Adipose tissue (tissue), 3 donors: Measurements from ENCODE around the gene GUK1. TPM values are rescaled to one million over a fixed set of nuclear protein-coding genes. Genes with fewer than 3 reads are reported as not detected.
A peak's percentile ranks its signal among the peaks of the same experiment; 100 is the strongest.
"Not testable (repeated sequence)": the region's sequence is repeated elsewhere in the genome, so short reads cannot be mapped to it uniquely, and the experiment has no call there.

Source experiments
- H3K27ac ChIP-seq: one replicate; pipeline ENCODE4 v1.5.1; 2013; ENCODE audit warnings: low read depth, low read length
- WGBS, 3 donors: extraction: QIAGEN DNeasy Blood & Tissue Kit; methylation state at CpG; one replicate each; pipeline ENCODE4 v1.1.7; 2013; 5-methylcytosine and 5-hydroxymethylcytosine counted together
- polyA plus RNA-seq, 3 donors: library from polyadenylated mRNA; stranded (reverse); fragments of 200-250 nt; gene quantifications; one replicate each; pipeline ENCODE4 v1.2.3, GENCODE V29; 2013
- donor health status: healthy with polysubstance abuse.
- donor health status: Bipolar disorder and iron deficiency.
- donor health status: healthy.

GUK1 gene
- polyA plus RNA-seq, 3 donors = 266 to 552 (median 517) TPM

DNA sequence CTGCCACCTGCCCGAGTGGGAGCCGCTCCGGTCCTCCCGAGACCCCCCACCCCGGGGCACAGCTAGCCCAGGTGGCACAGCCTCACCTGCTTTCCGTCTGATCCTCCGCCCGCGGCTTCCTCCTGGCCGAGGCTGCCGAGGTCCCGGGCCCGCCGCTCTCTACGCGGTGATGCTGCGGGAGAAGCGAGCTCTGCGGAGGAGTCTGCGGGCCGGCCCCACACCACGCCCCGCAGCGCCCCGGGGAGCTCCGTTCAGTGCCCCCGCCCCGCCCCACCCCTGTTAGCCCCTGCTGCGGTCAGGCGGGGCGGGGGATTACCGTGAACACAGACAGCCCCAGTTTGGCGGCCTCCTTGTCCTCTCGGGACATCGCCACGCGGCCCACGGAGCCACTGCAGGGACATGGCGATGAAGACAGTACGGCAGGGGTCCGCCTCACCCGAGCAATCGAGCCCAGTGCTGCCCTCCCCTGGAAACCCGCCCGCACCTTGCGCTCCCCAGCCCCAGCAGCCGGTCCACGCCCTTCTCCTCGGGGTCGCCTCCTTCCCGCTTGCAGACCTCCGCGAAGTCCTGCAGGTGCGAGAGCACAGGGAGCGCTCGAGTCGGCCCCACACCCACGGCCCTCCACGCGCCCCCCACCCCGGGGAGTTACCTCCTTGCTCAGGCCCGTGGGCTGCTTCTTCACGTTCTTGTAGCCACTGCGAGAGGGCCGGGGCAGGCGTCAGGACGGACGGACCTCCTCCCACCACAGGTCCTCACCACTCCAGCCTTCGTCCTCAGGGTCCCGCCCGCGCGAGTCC is 37.9 kb upstream of the GUK1 start:
- 1 to 8% (median 3%) methylated on average over 63 to 73 of the region's 73 CpGs for WGBS, 3 donors
- peak overlapping the region; percentile 66 for H3K27ac ChIP-seq

DNA sequence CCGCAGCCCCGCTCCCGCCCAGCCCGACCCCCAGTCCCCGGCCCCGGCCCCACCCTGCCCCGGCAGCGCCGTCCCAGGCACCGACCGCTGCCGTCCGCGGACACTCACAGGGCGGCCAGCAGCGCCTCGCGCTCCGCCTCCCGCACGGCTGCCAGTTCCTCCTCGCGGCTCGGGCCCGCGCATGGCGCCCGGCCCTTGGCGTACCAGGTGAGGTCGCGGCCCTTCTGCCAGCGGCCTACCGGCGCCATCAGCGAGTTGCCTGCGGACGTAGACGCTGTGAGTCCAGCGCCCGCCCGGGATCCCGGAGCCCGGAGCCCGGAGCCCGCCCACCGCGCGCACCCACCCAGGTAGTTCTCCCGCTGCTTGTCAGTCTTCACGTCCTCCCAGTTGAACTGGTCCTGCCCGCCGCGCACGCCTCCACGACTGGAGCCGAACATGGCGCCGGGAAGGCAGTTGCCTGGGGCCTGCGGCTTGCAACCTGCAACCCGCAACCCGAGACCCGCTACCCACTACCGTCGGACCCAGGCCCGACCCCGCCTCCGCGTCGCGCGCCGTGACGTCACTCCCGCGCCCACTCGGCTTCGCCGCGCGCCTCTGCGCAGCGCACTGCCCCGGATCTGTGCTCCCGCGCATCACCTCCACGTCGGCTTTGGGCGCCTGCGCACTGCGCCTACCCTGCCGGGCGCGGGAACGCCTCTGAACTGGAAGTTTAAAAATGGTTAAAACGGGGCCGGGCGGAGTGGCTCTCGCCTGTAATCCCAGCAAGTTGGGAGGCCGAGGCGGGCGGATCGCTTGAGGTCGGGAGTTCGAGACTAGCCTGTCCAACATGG is 37.1 kb upstream of the GUK1 start, which contains the start of gene C1orf35:
Gene C1orf35, minus strand, starts transcription at position 535 of the 830 bp plus-strand sequence. Its CDS starts 98 bp downstream, at position 437.
- 0% methylated on average over 95 to 104 of the region's 104 CpGs for WGBS, 3 donors
- peak within 1 kb of the TSS; percentile 66 for H3K27ac ChIP-seq

DNA sequence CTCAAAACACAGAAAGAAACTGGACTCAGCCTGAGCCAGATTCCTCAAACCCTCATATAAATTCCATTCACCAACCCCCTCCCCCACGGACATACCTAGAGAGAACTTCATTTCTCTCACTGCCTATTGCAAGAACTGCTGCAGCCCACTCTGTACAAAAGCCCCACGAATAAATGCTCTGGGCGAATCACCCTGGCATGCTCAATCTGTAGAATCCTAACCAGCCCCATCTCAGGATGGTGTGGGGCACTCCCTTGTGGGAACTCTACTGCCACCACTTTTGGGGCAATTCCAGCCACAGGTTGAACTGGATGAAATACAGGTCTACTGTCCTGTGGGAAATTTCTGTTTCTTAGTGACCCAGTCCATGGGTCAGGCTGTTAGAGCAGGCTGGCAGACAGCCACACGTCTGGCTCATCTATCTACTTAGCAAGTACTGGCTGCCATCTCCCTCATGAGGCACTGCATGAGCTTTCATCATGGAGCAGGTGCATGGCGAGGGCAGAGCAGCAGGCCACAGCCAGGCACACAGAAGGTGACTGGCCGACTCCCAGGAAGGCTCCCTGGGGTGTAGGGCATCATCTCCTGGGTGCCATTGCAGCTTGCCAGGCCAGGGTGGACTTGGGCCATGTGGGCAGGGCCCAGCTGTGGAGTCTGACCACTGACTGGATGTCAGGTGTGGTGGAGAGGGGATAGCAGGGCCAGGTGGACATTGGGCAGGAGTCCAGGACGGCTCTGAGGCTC is 35.4 kb upstream of the GUK1 start:
- H3K27ac ChIP-seq = no peak overlapping the region
- WGBS, 3 donors = 55 to 69% (median 56%) methylated on average over 7 of the region's 7 CpGs

DNA sequence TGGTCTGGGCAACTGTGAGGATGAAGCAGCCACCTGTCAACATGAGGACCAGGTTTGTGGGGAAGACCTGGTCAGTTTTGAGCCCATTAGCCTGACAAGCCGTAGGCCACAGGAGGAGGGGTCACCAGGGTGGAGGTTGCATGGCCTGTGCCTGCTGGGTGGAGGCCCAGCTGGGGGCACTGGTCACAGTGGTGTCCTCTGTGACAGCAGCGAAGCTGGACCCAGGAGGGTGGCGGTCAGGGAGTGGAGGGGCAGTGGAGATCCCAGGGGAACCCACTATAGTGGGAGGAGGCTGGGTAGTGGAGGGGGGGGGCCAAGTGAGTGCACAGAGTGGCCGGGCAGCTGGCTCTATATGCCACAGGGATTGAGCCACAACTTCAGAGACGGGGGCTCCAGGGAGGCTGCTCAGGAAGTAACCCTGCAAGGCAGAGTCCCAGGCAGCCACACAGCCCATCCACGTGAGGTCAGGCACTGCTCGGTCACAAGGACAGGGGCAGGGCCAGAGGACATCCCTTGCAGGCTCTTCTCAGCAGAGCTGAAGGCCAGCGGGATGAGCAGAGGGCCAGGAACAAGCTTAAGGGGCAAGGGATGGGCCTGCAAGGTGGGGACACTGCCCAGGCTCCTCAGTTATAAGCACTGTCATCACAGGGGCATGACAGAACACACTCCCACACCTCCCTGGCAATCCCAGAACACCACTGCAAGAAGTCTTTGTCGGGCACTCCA is 34.6 kb upstream of the GUK1 start:
- WGBS, 3 donors = 76 to 79% (median 78%) methylated on average over 9 of the region's 9 CpGs
- no peak overlapping the region for H3K27ac ChIP-seq

DNA sequence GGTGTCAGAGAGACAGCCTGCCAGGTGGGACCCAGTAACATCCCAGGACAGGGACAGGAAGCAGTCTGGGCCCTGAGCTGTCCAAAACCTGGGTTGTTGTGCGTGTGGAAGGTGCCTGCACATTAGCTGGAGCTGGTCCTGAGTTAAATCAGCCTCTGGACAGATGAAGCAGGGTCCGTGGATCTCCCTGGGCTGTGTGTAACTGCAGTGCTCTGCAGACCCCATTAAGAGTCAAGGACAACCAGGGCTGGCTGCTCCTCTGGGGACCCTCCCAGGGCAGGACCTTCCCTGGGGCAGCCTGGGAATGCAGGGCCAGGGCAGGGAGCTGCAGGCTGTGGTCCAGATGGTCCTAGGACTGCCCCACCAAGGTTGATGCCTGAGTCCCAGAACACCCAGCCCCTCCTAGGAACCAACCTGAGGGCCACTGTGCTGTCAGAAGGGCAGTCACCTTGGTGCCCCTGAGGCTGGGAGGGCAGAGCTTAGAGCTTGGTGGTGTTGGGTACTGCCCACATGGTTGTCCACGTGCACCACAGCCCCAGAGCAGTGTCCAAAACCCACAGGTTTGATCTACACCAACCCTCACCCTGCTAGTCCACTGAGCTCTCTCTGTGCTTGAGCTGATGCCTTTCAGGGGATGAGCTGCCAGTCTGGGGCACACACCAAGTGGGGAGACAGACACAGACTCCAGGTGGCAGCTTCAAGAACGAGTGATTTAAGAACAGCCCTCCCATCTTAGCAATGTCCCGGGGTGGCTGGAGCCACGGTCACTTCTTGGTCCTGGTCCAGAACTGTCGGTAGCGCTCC is 33.9 kb upstream of the GUK1 start:
- WGBS, 3 donors = 84 to 85% (median 85%) methylated on average over 8 of the region's 8 CpGs
- no peak overlapping the region for H3K27ac ChIP-seq

DNA sequence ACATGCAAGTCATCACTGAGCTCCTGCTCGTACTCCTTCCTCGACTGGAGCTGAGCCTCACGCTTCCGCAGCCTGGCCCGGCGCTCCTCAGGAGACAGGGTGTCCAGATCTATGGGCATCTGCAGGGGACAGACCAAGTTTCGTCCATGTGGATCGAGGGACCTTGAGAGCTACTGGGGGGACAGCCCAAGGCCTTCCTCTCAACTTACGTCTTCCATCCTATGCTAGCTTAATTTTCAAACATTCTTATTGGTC is 33.4 kb upstream of the GUK1 start:
- WGBS, 3 donors = 85 to 89% (median 88%) methylated on average over 9 of the region's 9 CpGs

DNA sequence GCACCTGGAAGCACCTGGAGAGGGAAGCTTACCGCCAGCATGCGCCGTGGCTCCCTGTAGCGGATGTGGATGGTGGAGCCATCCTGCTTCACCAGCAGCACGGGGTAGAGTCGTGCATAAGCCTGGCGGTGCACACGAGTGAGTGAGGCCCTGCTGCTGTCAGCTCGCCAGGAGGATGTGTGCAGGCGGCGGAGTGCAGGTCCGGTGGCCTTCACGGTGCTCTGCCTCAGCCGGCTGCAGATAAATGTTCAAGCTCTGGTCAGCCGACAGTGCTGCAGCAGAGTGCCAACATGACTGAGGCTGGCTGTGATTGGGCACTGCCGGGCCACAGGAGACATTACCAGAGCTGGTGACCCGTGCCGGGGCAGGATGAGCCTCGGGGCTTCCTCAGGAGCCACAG is 32.4 kb upstream of the GUK1 start:
- H3K27ac ChIP-seq = no peak overlapping the region
- WGBS, 3 donors = 84 to 89% (median 86%) methylated on average over 19 of the region's 19 CpGs

More for the DNA sequence above, 33.4 kb upstream of the GUK1 start:
- H3K27ac ChIP-seq = no peak overlapping the region

DNA sequence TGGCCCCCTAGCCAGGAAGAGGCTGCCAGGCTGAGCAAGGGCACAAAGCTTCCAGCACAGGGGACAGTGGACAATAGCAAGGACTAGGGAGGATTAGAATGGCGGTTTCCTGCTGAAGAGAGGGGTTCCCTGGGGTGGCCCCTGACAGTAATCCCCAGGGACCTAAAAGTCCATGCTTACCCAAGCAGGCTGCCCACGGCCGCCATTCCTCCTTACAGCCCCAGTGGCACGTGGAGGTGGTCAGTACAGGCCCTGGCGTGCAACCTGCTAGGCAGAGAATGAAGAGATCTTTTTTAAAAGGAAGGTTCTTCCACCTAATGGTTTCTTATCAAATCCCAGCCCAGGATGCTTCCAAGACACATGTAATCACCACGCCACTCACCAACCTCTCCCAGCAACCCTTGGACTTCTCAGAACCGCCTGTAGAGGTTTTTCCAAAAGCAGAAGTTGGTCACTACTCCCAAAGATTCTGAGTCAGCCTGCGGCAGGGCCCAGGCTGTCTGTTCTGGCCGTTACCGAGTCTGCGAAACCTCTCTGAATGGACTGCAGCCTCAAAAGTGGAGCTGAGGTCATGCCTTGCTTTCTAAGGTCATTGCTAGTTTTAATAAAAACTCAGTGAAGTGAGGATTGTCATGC is 31.9 kb upstream of the GUK1 start:
- WGBS, 3 donors = 72 to 78% (median 74%) methylated on average over 11 of the region's 11 CpGs
- no peak overlapping the region for H3K27ac ChIP-seq

DNA sequence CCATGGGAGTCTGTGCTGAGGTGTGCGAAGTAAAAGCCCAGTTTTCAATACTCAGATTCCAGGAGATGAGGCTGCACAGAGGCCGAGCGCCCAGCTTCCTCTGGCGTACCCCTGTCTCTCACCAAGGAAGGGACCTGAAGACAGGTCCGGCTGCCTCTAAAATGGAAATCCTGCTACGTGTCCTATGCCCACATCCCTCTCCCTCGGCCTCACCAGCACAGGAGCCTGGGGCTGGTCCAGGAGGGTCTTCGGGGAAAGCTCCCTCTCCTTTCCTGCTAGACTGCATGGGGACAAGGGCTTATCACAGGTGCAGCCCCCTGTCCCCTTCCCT is 31.4 kb upstream of the GUK1 start:
- no peak overlapping the region for H3K27ac ChIP-seq
- 3 to 7% (median 4%) methylated on average over 8 of the region's 8 CpGs for WGBS, 3 donors

DNA sequence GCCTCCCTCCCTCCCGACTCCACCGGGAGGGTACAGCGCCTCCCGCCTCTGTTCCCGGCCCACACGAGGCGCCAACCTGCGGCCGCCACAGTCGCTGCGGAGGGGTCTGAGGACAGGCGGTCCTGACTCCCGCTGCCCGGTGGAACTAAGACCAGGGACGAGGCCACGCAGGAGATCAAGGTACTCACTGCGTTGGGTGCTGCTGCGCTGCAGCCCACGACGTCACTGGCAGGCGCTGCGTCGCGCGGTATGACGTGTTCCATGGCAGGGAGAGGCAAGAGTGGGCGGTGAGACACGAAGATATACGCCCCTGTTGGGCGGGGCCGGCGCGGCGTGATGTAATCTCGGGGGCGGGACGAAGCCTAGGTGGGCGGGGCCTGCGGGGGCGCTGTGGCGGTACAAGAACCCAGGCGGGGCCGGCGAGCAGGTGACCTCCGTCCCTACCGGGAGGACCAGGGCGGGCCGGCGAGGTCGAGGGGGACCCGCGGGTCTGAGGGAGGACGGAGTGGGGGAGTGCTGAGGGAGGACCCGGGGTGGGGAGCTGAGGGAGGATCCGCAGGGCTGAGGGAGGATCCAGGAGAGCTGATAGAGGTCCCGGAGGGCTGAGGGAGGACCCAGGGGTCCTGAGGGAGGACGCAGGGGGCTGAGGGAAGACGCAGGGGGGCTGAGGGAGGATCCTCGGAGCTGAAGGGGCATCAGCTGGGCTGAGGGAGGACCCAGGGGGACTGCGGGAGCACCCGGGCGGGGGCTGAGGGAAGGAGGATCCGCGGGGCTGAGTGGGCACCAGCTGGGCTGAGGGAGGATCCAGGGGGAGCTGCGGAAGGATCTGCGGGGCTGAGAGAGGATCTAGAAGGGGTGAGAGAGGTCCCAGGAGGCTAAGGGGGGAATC is 30.8 kb upstream of the GUK1 start, which contains the start of gene MRPL55:
Gene MRPL55, minus strand, starts transcription at position 227 of the 889 bp plus-strand sequence. CDS start 1,039 bp downstream, outside the sequence.
- WGBS, 3 donors = 0 to 1% (median 0%) methylated on average over 62 to 66 of the region's 66 CpGs
- no peak within 1 kb of the TSS for H3K27ac ChIP-seq

DNA sequence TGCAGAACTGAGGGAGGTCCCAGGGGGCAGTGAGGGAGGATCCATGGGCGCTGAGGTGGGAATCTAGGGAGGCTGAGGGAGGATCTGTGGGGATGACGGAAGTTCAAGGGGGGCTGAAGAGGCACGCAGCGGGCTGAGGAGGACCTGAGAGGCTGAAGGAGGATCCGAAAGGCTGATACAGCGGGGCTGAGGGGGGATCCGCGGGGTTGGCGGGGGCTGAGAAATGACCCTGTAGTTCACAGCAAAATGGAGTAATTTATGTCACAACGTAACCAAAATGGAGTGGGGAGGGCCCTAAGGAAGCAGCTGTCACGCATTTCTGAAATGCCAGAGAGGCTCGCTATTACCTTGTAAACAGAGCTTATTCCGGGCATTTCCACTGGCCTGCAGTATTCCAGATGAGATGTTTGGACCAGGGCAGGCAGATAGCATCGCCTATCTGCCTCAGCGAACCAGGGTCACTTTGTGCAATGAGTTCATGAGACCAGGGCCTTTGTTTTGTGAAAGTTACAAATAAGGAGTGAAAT is 30.1 kb upstream of the GUK1 start:
- WGBS, 3 donors = 23 to 29% (median 27%) methylated on average over 15 of the region's 15 CpGs
- H3K27ac ChIP-seq = no peak overlapping the region

DNA sequence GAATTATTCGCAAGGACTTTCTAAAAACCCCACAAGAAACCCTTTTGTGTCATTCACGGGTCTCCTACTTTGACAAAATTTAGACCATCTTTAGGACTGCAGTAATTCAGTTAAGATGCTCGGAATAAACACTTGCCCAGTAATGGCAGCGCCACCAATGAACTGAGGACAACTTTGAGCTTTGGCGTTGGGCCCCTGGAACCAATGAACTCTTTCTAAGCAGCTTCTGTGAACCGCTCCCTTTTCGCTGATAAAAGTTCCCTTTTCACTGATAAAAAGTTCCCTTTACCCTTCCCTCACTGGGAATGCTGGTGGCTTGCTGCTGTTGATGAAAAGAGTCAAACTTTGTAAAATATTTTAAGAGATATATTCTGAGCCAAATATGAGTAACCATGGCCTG is 29.5 kb upstream of the GUK1 start:
- no peak overlapping the region for H3K27ac ChIP-seq
- 78 to 92% (median 81%) methylated on average over 7 of the region's 7 CpGs for WGBS, 3 donors

DNA sequence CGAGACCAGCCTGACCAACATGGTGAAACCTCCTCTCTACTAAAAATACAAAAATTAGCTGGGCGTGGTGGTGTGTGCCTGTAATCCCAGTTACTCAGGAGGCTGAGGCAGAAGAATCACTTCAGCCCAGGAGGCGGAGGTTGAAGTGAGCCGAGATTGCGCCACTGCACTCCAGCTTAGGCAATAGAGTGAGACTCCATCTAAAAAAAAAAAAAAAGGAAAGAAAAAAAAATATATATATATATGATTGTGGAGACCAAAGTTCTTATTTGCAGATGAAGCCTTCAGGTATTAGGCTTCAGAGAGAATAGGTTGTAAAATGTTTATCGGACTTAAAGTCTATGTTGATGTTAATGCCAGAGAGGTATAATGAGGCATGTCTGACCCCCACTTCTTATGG is 28.8 kb upstream of the GUK1 start:
- 84 to 93% (median 89%) methylated on average over 5 to 6 of the region's 6 CpGs for WGBS, 3 donors
- not testable (repeated sequence) for H3K27ac ChIP-seq

DNA sequence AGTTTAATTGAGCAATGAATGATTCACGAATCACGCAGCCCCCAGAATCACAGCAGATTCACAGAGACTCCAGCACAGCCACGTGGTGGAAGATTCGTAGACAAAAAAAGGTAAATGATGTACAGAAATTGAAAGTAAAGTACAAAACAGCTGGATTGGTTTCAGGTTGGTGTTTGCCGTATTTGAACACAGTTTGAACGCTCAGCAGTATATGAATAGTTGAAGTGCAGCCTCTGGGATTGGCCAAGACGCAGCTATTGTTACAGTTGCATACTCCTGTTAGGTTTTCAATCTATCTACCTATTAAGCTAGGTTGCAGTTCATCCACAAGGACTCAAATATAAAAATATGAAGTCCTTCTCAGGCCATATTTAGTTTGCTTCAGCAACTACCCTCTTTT is 27.9 kb upstream of the GUK1 start:
- no peak overlapping the region for H3K27ac ChIP-seq
- WGBS, 3 donors = 91 to 93% (median 92%) methylated on average over 7 of the region's 7 CpGs

DNA sequence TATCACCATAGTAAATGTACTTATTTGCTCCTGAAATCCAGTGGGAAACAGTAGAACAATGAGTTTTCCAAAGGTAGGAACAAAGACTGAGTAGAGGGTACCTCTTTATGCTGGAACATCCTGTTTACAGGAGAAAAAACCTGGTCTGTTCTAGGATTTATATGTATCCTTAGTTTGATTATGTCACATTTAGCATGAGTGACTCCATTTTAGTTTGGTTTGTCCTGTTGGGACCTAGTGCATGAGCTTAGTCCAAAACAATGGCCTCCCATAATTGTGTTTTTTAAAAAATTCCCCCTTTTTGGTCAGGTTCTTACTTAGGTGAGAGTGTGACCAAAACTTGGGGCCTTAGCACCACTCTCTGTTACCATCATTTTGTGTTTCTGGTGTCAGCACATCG is 27.5 kb upstream of the GUK1 start:
- WGBS, 3 donors = 75 to 84% (median 82%) methylated on average over 1 of the region's 1 CpG

DNA sequence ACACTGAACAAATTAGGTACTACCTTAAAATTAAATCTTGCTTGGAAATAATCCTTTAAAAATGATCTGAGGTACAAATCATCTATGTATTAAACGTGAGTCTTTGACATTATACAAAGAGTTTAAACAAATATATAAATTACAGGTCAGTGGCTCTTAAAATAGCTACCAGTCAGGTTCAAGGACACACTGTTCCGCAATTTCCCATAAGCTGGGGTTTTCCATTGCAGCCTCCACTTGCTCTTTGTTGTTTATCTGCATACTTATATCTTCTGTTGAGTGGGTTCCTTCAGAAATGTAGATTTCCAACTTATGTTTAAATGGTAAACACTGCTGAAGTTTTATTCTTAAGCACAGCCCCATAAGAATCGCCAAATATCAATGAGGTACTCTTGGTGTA is 25.3 kb upstream of the GUK1 start:
- no peak overlapping the region for H3K27ac ChIP-seq
- 31 to 85% (median 81%) methylated on average over 3 of the region's 3 CpGs for WGBS, 3 donors

More for the DNA sequence above, 27.5 kb upstream of the GUK1 start:
- no peak overlapping the region for H3K27ac ChIP-seq
